Karpas-422 (cell line): Measurements from ENCODE around the gene HUS1. TPM values are rescaled to one million over a fixed set of nuclear protein-coding genes. Genes with fewer than 3 reads are reported as not detected.

Source experiments
- DNase-seq: peaks from one replicate; pipeline ENCODE4 v3.0.0-alpha.2; 2015
- H2AFZ ChIP-seq: fragments of 200-600 bp; sonication (generic); 2 replicates; pipeline ENCODE4 v1.6.1; 2014; ENCODE audit warnings: antibody characterized with exemption, low read length, mixed read lengths
- H3K27ac ChIP-seq: fragments of 200-600 bp; sonication (generic); 2 replicates; pipeline ENCODE4 v1.5.1; 2014; ENCODE audit warnings: mild to moderate bottlenecking, low read length, moderate library complexity
- H3K27me3 ChIP-seq: fragments of 200-600 bp; sonication (generic); 2 replicates; pipeline ENCODE4 v1.6.1; 2014; ENCODE audit warnings: low read length, mixed read lengths
- H3K36me3 ChIP-seq: fragments of 200-600 bp; sonication (generic); 2 replicates; pipeline ENCODE4 v1.6.1; 2014; ENCODE audit warnings: low read length, mixed read lengths; ENCODE audit not compliant: insufficient read depth
- H3K4me1 ChIP-seq: fragments of 200-600 bp; sonication (generic); 2 replicates; pipeline ENCODE4 v1.6.1; 2014; ENCODE audit warnings: mild to moderate bottlenecking, low read length, mixed read lengths
- H3K4me2 ChIP-seq: fragments of 200-600 bp; sonication (generic); 2 replicates; pipeline ENCODE4 v1.6.1; 2014; ENCODE audit warnings: low read length, low read depth, mild to moderate bottlenecking; ENCODE audit not compliant: poor library complexity, severe bottlenecking
- H3K4me3 ChIP-seq: fragments of 200-600 bp; sonication (generic); 2 replicates; pipeline ENCODE4 v1.5.1; 2014; ENCODE audit warnings: mild to moderate bottlenecking, antibody characterized with exemption, low read length, mixed read lengths
- H3K79me2 ChIP-seq: fragments of 200-600 bp; sonication (generic); 2 replicates; pipeline ENCODE4 v1.6.1; 2014; ENCODE audit warnings: mild to moderate bottlenecking, low read length, mixed read lengths
- H3K9ac ChIP-seq: fragments of 200-600 bp; sonication (generic); 2 replicates; pipeline ENCODE4 v1.6.0; 2014; ENCODE audit warnings: low read length
- H3K9me2 ChIP-seq: fragments of 200-600 bp; sonication (generic), shearing (Covaris generic); replicated peaks from 2 replicates; pipeline ENCODE4 v1.6.0; 2014; ENCODE audit warnings: mild to moderate bottlenecking, low read length, moderate library complexity; ENCODE audit not compliant: insufficient read depth
- H3K9me3 ChIP-seq: fragments of 300-700, 200-600 bp; sonication (generic); 2 replicates; pipeline ENCODE4 v1.6.1; 2014; ENCODE audit warnings: low read length, mixed read lengths
- H4K20me1 ChIP-seq: fragments of 200-600 bp; sonication (generic); 2 replicates; pipeline ENCODE4 v1.6.1; 2014; ENCODE audit warnings: mild to moderate bottlenecking, antibody characterized with exemption, low read length, low read depth; ENCODE audit not compliant: insufficient read depth
- total RNA-seq: library from RNA; depleted of rRNA; stranded (reverse); fragments of >200 nt; shearing (Covaris generic); gene quantifications from 2 replicates; pipeline ENCODE4 v1.2.3, GENCODE V29; 2014; ENCODE audit warnings: low replicate concordance

The HUS1 gene
- total RNA-seq, 1 experiment from 2014 or later, result 19.6 TPM

- peak overlapping the region; percentile 96 for H3K27ac ChIP-seq
- no peak overlapping the region for H3K4me3 ChIP-seq
- no peak overlapping the region for H2AFZ ChIP-seq
- DNase-seq, result no peak
- H3K9me3 ChIP-seq, result no peaks in the 10 kb centered on the region
- no peaks in the 10 kb centered on the region for H3K9me2 ChIP-seq
- H3K27me3 ChIP-seq, result no peaks in the 10 kb centered on the region
- H3K36me3 ChIP-seq, result no peaks in the 10 kb centered on the region
- H3K79me2 ChIP-seq, result no peaks in the 10 kb centered on the region
- peaks cover 76% of the 10 kb centered on the region for H3K4me1 ChIP-seq
- H3K4me2 ChIP-seq, result no peak overlapping the region
- no peaks in the 10 kb centered on the region for H4K20me1 ChIP-seq
- H3K9ac ChIP-seq, result no peak overlapping the region
Observed at GRCh38 chr7:47935336-47935735, 44.1 kb downstream of the HUS1 start.

DNA sequence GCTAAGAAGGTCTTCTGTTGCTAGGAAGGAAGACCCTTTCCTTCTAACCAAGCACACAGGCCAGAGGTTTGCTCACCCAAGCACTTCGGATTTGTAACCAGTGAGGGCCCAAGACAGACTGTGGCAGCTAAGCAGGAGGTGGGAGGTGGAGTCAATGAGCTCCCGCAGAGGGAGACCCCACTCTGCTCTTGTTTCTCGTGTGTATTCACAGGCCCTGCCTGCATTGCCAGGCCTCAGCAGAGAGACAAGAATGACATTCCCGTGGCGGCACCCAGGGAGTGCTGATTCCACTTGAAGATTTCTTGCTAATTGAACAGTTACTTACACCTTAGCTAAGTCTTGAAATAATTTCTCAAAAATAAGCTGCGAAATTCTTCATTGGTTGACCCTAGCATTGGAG is 44.6 kb downstream of the HUS1 start:
- no peaks in the 10 kb centered on the region for H3K9me3 ChIP-seq
- H3K4me2 ChIP-seq, result no peak overlapping the region
- H4K20me1 ChIP-seq, result no peaks in the 10 kb centered on the region
- H3K9me2 ChIP-seq, result no peaks in the 10 kb centered on the region
- H3K36me3 ChIP-seq, result no peaks in the 10 kb centered on the region
- no peak overlapping the region for H2AFZ ChIP-seq
- no peaks in the 10 kb centered on the region for H3K27me3 ChIP-seq
- H3K27ac ChIP-seq, result peak overlapping the region; percentile 96
- no peak overlapping the region for H3K4me3 ChIP-seq
- peaks cover 75% of the 10 kb centered on the region for H3K4me1 ChIP-seq
- no peak for DNase-seq
- no peaks in the 10 kb centered on the region for H3K79me2 ChIP-seq
- H3K9ac ChIP-seq, result no peak overlapping the region

- Histone ChIP-seq H3K9ac (peak overlapping the region; percentile 69), H3K79me2 (no peaks in the 10 kb centered on the region), H2AFZ (0 out of 2 replicates have a peak overlapping the region, but pooled peaks have one; percentile 57), H4K20me1 (no peaks in the 10 kb centered on the region), H3K27ac (peak overlapping the region; percentile 81), H3K4me2 (peak overlapping the region; percentile 49), H3K4me1 (peaks cover 70% of the 10 kb centered on the region), H3K9me2 (no peaks in the 10 kb centered on the region), H3K4me3 (no peak overlapping the region), H3K9me3 (no peaks in the 10 kb centered on the region), H3K36me3 (no peaks in the 10 kb centered on the region), H3K27me3 (no peaks in the 10 kb centered on the region)
- peak; percentile 45 for DNase-seq
Observed at GRCh38 chr7:47933215-47933614, 46.2 kb downstream of the HUS1 start.

DNA sequence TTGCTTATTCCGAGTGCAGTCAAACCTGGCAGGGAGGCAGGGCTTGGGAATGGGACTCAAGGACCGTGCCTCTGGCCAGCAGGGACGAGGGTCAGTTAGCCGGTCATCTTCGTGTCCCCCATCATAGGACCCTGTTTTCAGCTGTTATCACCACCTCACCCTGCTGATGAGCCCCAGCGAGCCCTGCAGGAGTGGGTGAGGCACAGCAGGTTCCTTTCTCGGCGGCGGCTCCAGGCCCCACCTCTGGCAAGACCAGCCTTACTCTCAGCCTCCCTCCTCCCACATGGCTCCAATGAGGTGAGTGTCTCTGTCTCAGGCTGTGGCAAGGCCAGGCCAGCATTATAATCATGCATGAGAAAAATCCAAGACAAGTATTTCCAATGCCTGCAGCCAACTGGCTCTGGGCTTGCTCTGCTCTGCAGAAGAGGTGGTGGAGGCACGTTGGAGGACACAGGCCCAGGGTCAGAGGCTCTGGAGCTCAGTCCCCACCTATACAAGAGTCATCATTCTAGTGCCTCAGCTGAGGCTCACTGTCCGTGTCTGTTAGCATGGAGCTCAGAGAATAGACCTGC is 46.9 kb downstream of the HUS1 start:
- Histone ChIP-seq H3K27me3 (no peaks in the 10 kb centered on the region), H2AFZ (peak overlapping the region; percentile 57; the same call in 1 of the 2 replicates), H3K79me2 (no peaks in the 10 kb centered on the region), H3K36me3 (no peaks in the 10 kb centered on the region), H3K4me1 (peaks cover 64% of the 10 kb centered on the region), H4K20me1 (no peaks in the 10 kb centered on the region), H3K27ac (peak overlapping the region; percentile 81), H3K4me2 (peak overlapping the region; percentile 49), H3K9me3 (no peaks in the 10 kb centered on the region), H3K9me2 (no peaks in the 10 kb centered on the region), H3K9ac (peak overlapping the region; percentile 69), H3K4me3 (peak overlapping the region; percentile 48)
- peak; percentile 74 for DNase-seq

DNA sequence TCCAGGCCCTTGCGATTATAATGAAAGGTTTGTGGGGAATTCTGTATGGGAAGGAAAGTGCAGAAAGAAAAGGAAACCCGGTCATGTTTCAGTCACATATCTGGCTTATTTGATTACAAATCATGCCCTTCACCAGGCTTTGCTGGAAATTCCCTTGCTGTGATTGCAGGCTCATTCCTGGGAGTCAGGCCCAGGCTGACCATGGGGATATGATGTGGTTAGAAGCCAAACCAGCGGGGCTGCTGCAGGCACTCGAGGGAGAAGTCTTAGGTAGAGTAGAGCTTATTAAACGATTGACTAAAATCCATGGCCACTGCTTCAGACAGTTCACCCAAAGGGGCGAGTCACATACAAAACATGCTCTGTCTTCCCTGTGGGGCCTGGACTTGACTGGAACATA is 47.4 kb downstream of the HUS1 start:
- H3K4me1 ChIP-seq, result peaks cover 59% of the 10 kb centered on the region
- no peaks in the 10 kb centered on the region for H4K20me1 ChIP-seq

GRCh38 chr7:47931005-47932004 is 48.1 kb downstream of the HUS1 start:
- peak overlapping the region; percentile 49 for H3K4me2 ChIP-seq
- peaks cover 52% of the 10 kb centered on the region for H3K4me1 ChIP-seq
- H3K27ac ChIP-seq, result peak overlapping the region; percentile 81
- peak overlapping the region; percentile 48 for H3K4me3 ChIP-seq
- H3K36me3 ChIP-seq, result no peaks in the 10 kb centered on the region
- H3K27me3 ChIP-seq, result no peaks in the 10 kb centered on the region
- H3K9me2 ChIP-seq, result no peaks in the 10 kb centered on the region
- no peaks in the 10 kb centered on the region for H3K9me3 ChIP-seq
- H3K79me2 ChIP-seq, result no peaks in the 10 kb centered on the region
- no peaks in the 10 kb centered on the region for H4K20me1 ChIP-seq
- DNase-seq, result peak; percentile 67
- peak overlapping the region; percentile 47 for H2AFZ ChIP-seq
- peak overlapping the region; percentile 69 for H3K9ac ChIP-seq

More for the DNA sequence above, 47.4 kb downstream of the HUS1 start:
- Histone ChIP-seq H3K79me2 (no peaks in the 10 kb centered on the region), H3K36me3 (no peaks in the 10 kb centered on the region), H3K9me3 (no peaks in the 10 kb centered on the region), H3K4me2 (peak overlapping the region; percentile 49), H3K9me2 (no peaks in the 10 kb centered on the region), H3K27me3 (no peaks in the 10 kb centered on the region), H3K27ac (peak overlapping the region; percentile 81), H3K4me3 (peak overlapping the region; percentile 48), H3K9ac (peak overlapping the region; percentile 69), H2AFZ (peak overlapping the region; percentile 47)
- DNase-seq, result no peak

GRCh38 chr7:47924266-47924665 is 55.1 kb downstream of the HUS1 start:
- Histone ChIP-seq H2AFZ (no peak overlapping the region), H3K4me2 (no peak overlapping the region), H3K4me1 (peaks cover 8% of the 10 kb centered on the region), H3K9me2 (no peaks in the 10 kb centered on the region), H3K9me3 (no peaks in the 10 kb centered on the region), H3K27me3 (no peaks in the 10 kb centered on the region), H4K20me1 (no peaks in the 10 kb centered on the region), H3K9ac (no peak overlapping the region), H3K36me3 (no peaks in the 10 kb centered on the region), H3K79me2 (no peaks in the 10 kb centered on the region), H3K4me3 (no peak overlapping the region), H3K27ac (no peak overlapping the region)
- no peak for DNase-seq
